NCI-H510A (cell line): Measurements from ENCODE around the gene VWA8.
"Not testable (repeated sequence)": the region's sequence is repeated elsewhere in the genome, so short reads cannot be mapped to it uniquely, and the experiment has no call there.

ENCODE experiments used
- DNase-seq: peaks from one replicate; lab custom pipeline; 2025; lab: John Stamatoyannopoulos, UW

Gene VWA8

DNA sequence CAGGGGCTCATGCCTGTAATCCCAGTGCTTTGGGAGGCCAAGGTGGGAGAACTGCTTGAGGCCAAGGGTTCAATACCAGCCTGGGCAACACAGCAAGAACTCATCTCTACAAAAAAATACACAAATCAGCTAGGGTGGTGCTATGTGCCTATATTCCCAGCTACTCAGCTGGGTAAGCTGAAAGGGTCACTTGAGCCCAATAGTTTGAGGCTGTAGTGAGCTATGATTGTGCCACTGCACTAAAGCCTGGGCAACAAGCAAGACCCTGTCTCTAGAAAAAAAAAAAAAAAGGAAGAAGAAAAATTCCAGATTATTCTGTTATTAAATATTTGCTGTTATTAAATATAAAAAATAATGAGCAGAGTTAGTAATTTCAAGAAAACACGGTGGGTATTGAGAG is 372.5 kb downstream of the VWA8 start:
- DNase-seq = no peak

DNA sequence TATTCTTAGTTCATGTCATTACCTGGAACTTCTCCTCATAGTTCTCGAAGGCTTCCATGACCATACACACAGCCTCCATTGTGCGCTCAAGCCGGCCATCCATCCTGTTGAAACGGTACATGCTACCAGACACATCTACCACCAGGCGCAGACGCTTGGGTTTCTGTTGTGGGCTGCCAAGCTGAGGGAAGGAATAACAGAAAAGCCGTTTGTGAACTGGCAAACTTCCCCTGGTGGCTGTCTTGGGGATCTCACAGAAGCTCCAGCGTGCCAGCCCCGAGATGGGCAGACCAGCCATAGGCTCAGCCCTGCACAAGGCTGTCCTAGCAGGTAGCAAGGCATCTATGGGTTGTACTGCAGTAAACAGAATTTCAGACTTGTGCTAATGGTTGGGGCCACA is 373.4 kb downstream of the VWA8 start:
- no peak for DNase-seq

DNA sequence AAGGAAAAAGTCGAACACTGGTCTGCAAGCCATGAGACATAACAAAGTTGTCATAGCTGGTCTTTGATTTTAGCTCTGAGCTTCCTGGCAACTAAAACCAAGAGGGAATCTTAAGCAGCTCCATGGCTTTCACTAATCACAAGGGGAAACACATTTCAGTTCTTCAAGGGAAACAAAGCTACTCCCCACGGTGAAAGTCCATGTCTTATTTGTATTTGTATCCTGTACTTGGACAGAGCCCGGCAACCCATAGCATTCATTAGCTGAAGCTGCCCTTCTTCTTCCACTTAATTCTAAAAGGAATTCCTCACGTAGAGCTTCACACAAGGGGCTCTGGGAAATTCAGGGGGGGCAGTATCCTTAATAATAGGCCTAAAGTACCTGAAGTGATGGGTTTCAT is 374.7 kb downstream of the VWA8 start:
- DNase-seq = no peak

DNA sequence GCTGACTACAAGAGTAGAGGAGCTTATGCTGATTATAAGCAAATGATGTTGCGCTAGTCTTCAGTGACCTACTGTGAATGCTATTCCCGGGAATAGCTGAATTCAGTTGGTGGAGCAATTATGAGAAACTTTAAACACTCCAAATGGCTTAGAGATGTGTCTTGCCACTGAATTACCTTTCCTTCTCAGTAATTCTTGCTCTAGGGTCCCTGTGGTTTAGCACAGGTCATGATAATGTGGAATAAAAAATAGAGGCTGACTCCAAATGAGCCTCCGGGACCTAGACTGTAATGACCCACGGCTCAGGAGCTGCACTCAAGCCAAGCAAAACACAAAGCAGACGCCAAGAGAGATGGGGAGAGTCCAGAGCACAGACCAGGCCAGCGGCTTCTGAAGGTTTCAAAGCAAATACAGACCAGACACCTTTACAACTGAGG is 378.9 kb downstream of the VWA8 start:
- DNase-seq = no peak

DNA sequence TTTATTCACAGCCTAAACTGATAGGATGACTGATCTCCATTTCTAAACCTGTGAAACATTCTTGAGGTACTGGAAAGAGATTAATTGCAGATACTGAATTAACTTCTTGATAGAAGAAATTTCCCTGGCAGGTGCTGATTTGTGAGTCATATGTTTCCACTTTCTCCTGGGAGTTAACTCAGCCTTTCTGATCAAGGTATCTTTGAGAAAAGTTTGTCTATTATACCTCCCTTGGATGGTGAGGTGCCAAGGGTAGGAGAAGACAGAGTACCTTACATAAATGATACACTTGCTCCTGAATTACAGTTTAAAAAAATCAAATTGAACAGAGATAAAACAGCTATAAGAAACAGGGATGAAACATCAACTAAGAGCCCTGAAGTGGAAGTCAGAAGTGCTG is 380.6 kb downstream of the VWA8 start:
- DNase-seq = no peak

DNA sequence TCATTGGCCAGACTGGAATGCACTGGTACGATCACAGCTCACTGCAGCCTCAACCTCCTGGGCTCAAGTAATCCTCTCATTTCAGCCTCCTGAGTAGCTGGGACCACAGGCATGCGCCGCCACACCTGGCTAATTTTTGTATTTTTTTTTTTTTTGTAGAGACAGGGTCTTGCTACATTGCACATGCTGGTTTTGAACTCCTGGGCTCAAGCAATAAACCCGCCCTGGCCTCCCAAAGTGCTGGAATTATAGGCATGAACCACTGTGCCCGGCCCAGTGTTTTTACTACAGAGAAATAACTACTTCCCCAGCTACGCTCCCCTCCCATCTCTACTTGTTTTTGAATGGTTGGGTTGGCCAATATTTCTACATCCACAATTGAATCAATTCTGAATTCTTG is 381.0 kb downstream of the VWA8 start:
- no peak for DNase-seq

DNA sequence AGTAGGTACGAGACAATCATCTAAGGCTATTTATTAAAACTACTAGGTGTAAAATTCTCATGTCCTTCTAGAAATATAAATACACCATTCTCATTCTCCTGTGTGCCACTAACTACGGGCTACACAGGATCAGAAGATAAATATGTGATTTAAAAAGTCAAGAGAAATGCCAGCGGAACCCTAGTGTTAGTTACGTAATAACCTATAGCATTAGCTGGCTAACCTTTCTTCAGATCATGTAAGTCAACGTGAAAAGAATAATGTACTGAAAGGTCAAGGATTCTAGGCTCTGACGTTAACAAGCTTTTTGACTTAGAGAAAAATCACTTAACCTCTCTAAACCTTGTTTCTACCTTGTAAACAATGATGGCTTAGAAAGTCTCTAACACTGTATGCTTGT is 381.7 kb downstream of the VWA8 start:
- no peak for DNase-seq

DNA sequence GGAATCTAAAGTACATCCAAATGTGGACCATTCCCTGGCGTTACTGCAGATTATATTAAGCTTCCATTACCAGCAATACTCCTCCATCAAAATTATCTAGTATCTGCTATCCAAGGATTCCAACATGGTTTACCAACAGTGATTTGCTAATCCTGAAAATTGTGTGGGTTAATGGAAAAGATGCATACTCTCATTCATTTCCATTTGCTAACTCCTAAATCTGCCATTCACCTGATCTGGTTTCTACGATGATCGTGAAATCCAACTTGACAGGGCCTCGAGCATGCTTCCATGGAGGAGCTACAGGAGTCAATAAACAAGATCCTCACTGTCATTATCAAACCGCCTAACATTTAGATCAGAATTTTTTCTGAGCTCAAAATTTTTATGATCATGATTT is 382.5 kb downstream of the VWA8 start:
- no peak for DNase-seq

DNA sequence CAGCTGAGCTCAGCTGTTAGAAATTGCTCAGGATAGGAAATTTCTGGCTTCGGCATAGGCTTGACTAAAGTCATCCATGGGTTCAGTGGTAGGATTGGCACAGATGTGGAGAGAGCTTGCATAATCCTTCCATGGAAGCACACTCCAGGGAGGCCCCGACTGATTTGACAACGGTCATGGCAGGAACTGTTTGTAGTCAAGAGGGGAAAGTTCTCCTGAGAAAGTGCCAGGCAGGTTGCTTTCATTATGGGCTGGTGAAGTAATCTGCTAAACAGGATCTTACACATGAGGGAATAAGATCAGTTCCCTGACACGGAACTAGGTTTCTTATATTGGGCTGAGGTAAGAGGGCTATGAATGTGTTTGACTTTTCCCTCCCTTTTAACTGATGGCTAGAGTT is 383.5 kb downstream of the VWA8 start:
- no peak for DNase-seq

DNA sequence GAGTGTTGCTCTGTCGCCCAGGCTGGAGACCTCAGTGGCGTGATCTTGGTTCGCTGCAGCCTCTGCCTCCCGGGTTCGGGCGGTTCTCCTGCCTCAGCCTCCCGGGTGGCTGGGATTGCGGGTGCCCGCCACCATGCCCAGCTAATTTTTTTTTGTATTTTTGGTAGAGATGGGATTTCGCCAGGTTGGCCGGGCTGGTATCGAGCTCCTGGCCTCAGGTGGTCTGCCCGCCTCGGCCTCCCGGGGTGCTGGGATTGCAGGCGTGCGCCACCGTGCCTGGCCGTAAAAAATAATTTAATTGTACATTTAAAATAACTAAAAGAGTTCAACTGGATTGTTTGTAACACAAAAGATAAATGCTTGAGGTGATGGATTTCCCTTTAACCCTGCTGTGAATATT is 387.3 kb downstream of the VWA8 start:
- not testable (repeated sequence) for DNase-seq

DNA sequence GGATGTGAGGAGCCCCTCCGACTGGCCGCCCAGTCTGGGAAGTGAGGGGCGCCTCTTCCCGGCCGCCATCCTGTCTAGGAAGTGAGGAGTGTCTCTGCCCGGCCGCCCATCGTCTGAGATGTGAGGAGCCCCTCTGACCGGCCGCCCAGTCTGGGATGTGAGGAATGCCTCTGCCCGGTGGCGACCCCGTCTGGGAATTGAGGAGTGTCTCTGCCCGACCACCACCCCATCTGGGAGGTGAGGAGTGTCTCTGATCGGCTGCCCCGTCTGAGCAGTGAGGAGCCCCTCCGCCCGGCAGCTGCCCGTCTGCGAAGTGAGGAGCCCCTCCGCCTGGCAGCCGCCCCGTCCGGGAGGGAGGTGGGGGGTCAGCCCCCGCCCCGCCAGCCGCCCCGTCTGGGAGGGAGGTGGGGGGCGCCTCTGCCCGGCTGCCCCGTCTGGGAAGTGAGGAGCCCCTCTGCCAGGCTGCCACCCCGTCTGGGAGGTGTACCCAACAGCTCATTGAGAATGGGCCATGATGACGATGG is 389.0 kb downstream of the VWA8 start:
- not testable (repeated sequence) for DNase-seq

DNA sequence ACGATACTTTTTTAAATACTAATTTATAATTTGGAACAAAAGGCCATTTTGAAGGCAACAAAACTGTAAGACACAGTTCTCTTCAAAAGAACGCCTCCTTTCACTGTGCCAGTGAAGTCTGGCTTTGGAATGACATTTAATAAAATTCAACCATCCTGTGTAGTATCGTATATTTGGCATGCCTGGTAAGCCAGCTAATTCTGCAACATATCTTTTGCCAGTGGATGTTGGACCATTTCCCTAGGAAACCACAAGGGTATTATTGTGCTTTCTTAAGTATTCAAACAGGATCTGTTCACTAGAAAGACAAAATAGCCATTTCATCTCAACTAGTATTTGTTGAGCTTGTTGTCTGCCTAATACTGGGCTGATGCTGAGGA is 391.9 kb downstream of the VWA8 start:
- no peak for DNase-seq

DNA sequence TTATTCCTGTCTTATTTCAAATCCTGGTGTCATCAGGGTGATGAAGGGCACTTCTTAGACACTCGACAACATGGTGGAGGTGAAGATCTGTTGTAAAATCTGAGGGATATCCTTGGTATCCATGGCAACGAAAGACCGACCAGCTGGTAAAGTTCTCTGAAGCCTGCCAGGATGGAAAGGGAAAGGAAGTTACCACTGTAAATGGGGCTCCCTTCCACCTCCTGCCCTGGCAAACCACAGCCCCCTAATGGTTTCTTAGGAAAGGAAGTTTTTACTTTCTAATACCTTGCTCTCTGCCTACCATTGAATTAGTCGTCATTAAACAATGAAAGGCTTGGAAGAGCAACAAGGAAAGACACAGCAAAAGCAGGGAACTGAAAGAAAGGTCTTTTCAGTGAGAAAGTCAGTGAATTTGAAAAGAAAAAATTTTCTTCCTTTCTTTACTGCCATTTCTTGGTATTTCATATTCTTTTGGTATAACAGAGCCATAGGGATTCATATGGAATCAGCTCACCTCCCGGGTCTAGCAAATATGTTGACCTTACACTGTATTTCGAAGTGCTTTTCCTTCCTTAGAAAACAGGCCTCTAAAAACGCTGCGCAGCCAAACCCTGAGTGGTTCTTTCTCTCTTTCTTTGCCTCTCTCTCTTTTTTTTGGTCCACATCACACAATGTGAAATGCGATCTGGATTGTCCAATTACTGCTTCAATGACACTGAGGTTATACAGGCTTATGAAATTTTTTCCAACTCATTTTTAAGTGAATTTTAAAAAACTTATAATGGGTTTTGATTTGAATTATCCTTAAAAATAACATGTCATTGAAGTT is 392.6 kb downstream of the VWA8 start:
- DNase-seq = no peak

DNA sequence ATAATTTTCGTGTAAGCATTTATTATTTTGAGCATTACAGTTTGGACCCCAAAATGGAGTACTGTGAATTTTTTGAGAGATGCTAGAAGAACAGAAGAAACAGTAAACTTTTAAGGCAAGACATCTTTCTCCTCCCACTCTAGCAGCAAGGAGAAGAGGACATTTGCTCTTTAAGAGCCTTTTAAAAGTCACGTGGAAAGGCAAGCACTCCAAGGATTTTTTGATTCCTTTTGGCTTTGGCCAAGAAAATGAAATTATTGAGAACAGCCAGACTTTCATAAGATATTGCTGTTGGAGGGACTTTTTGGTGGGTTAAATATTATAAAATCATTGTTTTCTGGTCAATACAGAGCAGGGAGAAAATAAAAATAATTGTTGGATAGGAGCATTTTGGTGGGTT is 393.5 kb downstream of the VWA8 start:
- no peak for DNase-seq

DNA sequence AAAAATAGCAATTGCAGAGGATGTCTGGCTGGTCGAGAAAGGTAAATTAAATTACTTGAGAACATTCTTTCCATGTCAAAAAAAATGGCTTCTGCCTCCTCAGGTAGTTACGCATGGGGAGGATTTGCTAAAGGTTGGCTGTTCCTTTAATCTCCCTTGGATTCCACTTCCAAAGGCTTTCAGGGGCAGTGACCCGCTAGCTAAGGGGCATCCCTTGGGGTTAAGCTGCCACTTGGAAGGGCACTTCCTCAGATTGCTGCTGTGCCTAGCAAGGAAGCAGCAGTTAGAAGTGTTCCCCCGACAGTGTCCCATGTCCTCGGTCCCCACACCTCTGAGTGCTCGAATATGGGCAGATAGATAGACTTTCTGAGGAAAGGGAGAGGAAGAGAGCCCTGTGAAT is 395.1 kb downstream of the VWA8 start:
- DNase-seq = no peak

DNA sequence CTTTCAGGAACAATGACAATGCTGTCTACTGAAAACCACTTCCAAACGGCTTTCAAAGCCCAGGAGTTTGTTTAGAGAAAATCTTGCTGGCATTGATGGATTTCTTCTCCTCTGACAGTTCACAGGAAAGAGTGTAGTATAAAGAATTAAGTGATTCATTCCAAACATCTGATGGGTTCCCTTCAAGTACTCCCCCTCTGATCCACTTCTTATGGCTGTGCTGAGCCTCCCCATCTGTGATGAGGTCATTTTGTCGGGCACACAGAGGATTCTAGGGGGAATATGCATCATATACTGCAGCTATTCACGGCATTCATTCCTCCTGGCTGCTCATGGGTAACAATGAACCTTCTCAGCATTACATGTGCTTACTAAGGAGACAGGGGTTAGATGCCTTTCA is 395.7 kb downstream of the VWA8 start:
- no peak for DNase-seq

DNA sequence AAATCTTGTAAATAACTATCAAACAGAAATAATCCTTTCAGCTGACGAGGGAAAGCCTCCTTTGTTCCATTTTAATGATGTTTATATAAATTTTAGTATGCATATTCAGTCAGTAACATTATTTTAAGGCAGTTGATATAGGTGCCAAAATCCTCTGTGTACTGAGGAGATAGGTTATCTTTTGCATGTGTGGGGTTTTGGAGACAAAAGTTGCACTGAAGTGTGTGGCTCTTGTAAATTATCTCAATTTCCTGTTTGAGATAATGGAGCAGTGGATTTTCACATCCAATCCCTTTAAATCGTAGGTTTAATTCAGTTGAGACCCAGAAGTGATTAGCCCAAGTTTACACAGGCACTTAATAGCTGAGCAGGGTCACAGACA is 396.9 kb downstream of the VWA8 start:
- no peak for DNase-seq

DNA sequence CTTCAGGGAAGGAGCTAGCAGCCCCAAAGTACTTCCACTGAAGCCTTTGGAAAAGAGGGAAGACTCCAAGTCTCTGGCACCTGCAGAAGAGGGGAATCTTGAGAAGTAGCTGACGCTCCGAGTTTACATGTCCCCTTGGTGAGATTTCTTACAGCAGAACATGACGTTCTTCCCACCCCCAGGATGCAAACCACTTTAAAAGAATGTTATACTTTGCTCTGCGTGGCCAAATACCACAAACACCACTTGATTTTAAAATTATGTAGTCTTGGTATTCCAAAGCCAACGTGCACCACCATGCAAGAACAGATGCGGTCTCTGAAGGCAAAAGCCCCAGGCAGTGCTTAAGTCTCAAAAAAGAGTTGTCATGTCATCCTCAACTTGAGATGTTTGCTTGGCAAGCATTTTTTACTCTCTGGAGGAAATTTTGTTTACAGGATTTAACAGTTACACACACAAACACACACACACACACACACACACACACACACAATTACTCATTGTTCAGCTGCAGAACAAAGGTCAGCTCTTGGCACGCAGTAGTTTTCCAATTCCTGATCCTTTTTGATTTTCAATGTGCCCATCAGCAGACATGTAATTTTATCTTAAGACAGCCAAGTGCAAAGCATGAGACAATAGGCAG is 397.4 kb downstream of the VWA8 start:
- DNase-seq = no peak

DNA sequence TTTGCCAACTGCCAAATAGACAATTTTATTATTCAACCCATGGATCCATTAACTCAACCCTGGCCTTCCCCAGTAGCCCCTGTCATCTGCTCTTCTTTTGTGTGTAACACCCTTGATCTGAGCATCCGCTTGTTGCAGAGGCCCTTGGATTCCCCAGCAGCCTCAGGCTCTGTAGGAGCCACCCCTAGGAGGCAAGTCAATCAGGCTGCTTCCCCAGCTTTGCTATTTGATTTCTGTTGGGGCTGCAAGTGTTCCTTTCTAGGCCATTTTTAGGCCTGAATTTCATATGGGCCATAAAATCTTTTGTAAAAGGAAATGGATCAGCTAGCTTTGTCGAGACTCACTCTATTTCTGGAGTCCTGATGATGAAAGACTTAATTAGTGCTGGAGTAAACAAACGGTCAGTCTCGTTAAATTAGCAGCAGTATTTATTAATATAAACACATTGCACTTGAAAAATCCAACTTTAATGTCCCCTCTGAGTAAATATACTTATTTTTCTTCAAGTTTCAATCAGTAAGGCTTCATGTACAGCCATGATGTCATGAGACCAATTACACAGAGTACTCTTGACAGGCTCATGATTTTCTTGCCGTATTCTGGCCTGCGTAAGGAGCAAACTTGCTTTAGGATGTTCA is 398.2 kb downstream of the VWA8 start:
- DNase-seq = no peak

DNA sequence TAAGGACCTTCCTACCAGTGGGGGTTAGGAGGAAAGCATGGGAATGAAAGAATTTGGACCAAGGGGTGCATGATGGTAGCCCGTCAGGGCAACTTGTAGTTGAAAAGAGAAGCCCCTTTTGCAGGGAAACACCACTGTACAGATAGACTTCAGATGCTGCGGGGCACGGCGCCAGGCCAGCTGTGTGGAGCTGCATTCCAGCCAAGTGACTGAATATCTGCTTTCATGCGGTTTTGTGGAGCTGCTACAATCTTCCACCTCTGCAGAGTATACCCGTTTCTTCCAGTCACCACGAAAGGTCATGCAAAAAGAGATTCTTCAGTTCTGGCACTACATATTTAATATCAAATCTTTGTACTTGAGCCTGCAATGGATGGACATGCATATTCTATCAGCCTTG is 398.8 kb downstream of the VWA8 start:
- no peak for DNase-seq

DNA sequence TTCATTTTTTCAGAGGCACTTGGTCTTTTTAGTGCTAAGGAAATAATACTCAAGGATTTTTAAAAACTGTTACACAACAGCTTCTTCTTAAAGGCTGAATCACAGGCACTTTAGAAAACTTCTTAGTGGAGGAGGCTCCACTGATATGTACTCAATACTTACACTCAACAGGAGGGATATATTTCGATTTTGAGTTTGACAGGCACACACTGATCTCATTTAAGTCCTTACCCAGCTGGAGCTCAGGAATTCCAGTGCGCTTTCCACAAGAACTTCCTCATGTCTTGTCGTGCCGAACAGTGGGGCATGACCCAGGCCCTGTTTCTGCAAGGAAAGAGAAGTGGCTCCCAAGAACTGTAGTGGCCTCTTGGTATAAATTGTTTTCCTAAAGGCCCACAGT is 399.7 kb downstream of the VWA8 start:
- no peak for DNase-seq

DNA sequence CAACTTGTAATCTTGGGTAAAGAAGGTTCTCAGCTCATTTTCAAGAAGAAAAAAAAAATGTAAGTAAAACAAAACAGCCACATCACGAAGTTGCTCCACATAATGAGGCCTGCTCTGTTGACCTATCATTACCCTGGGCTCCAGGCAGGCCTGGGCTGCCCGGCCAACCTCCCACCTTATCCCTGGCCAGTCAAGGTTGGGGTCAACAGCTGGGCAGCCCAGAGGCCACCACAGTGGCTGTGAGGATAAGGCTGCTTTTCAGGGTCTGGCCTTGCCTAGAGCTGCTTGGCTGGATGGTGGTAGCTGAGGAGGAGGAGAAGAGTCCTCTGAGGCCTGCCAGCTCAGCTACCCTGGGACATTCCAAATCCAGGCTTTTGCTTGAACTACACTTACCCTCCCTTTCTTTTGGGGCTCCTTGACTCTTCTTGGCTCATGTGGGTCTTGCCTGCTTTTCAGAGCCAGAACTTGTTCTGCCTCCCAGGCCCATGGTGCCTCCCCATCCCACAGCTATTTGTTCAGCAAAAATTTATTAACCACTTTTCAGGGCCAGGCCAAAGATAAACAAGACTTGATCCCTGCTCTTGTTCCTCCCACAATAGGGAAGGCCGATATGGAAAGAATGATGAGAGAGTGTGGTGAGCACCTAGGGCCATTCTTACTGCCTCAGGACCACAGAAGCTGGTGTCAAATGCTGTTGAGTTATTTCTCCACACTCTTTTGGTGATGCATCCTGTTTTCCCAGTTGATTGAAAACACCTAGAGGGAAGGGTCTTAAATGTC is 401.9 kb downstream of the VWA8 start:
- no peak for DNase-seq
